Stimulated activated CD4-positive, alpha-beta T cell treated with anti-CD3 and anti-CD28 coated beads, Interleukin-12 subunit alpha, Interleukin-12 subunit beta, amount 100 ng/mL, for 4 hours (primary cell): ENCODE data around the gene SMARCAD1.
"Not testable (repeated sequence)": the region's sequence is repeated elsewhere in the genome, so short reads cannot be mapped to it uniquely, and the experiment has no call there.

Experiments used
- DNase-seq: peaks from one replicate; pipeline ENCODE4 v3.0.0-alpha.2; 2020

Gene SMARCAD1

DNA sequence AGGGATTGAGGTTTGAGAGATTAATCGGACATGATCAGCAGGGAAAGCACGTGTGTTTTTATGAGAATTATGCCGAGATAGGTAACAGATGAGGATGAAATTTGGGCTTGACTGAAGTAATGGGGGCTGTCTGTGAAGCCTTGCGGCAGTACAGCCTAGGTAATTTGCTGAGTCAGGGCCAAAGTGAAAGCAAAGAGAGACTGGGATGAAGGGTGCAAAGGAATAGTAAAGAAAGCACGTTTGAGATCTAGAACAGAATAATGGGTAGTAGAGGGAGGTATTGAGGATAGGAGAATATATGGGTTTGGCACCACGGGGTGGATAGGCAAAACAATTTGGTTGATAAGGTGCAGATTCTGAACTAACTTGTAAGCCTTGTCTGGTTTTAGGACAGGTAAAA lies 87.8 kb downstream of the SMARCAD1 start:
- not testable (repeated sequence) for DNase-seq

DNA sequence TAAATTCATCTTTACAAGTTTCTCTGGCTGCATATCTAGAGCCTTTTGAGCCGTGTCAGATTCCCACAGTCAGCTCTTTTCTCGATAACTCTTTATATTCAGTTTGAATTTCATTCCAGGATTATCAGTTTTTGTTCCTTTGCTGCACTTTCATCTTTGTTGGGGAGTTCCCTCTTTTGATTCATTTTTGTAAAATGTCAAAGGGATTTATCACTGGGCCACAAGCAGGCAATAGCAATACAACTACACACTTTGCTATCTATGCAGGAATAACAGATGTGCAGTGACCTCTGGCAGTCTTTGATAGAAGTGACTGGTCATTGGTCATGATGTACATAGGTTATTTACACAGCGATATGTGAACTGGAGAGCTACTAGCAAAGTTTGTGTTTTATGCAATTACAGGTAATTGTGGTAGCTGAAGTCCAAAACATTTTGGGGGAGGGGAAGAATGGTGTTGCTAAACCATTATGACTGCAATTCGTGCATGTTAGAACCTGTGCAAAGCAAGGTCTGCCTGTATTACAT lies 91.1 kb downstream of the SMARCAD1 start:
- no peak for DNase-seq

DNA sequence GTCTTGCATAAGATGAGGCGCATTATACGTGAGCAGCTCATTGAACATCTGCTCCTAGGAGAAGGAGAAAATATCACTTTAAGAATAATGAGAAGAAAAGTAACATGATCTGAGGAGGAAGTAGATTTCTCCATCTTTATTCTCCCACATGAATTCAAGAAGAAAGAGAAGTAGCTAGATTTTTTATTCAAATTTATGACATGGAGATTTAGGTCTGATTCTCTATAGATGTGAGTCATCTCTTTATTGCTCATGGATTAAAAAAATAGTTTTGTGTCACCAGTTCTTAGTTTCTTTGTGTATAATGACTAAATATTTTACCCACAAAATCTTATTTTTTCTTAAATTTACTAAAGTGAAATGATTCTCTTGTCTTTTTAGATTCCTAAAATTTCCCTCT lies 94.5 kb downstream of the SMARCAD1 start:
- no peak for DNase-seq

DNA sequence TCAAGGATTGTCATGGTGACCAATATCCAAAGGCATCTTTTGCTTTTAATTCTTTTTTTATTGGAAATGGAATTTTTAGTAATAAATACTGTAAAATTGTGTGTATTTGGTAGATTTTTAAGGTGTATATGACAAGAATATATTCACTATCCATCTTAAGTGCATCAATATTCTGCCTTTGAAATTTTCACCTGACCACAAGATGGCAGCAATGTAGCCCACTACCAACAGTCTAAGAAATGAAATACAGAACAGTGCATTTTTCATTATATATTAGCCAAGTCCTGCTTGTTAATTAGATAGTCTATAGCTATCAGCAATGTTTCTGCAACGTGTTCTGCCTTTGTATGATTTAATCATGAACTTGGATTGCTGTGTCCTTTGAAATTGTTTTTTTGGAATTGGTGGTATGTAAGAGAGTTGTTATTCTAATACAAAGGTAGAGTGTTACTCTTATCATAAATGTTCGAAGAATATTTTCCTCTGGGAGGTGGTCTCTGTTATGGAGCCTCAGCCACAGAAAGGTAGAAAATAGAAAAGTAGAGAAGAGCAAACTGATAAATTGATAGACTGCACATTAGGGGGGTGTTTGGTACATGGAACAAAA lies 96.8 kb downstream of the SMARCAD1 start:
- DNase-seq = no peak

DNA sequence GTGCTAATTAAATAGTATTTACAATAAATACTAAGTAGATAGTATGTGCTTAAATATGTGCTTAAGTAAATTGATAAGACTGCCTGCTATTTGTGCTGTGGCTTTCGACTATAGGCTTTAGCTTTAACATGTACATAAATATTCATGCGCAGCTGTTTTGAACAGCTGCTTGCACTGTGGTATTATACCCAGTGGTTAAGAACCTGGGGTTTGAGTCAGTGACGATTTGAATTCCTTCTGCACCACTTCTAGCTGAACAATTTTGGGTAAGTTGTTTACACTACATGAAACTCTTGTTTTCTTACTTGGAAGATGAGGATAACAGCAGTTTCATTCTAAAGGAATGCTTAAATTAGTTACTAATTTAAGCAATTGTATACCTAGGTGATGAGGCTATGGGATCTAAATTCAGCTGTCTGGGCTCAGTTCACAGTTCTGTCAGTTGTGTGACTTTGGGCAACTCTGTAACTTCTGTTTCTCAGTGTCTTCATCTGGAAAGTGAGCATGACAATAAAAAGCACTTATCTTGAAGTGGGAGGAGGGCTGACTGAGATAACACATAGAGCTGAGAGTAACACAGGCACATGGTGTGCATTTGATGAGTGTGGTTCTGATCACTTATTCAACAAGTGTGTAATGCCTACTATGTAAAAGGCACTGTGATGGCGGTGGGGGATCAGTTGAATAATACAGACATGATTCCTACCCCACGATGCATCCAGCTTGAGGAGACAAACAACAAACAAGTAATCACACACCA lies 98.0 kb downstream of the SMARCAD1 start:
- DNase-seq = no peak

DNA sequence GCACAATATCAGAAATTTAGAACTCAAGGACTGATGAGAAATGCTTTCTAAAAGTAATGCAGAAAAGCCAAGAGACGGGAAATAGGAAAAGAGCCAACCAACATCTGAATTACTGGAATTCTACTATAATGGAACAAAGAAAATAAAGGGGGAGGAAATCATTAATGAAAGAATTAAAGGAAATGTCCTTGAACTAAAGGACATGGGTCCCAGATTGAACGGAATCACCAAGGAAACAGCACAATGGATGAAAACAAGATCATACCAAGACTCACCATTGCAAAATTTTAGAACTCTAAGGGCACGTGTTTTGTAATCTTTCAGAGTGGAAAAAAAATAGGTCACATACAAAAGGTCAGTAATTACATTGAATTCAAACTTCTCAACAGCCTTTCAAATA lies 99.0 kb downstream of the SMARCAD1 start:
- no peak for DNase-seq

DNA sequence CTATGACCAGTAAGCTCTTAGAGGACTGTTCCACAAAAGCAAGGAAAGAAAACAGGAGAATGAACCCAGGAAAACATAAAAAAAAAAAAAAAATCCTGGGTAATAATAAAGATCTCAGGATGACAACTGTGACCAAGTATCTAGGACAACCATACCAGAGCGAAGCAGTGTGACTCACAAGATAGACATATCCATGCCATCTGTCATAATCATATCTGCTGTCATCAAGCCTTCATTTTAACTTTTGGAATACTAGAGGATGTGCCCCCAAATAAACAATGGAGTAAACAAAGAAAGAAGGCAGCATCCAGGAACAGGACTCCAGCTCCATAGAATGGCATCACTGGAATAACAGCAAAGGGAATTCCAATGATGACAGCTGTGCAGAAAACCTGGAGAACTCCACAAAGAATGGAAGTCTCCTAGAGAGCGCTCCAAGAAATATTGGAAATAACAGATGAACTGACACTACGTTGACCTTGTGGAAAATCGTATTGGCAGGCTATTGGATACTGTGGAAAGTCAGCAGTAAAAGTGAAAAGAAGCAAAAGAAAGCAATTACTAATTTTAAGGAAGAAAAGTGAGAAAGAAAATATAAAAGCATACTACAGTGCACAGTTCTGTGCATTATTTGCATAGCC lies 99.7 kb downstream of the SMARCAD1 start:
- no peak for DNase-seq

DNA sequence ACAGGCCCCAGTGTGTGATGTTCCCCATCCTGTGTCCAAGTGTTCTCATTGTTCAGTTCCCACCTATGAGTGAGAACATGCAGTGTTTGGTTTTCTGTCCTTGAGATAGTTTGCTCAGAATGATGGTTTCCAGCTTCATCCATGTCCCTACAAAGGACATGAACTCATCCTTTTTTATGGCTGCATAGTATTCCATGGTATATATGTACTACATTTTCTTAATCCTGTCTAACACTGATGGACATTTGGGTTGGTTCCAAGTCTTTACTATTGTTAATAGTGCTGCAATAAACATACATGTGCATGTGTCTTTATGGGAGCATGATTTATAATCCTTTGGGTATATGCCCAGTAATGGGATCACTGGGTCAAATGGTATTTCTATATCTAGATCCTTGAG lies 112.3 kb downstream of the SMARCAD1 start:
- not testable (repeated sequence) for DNase-seq

DNA sequence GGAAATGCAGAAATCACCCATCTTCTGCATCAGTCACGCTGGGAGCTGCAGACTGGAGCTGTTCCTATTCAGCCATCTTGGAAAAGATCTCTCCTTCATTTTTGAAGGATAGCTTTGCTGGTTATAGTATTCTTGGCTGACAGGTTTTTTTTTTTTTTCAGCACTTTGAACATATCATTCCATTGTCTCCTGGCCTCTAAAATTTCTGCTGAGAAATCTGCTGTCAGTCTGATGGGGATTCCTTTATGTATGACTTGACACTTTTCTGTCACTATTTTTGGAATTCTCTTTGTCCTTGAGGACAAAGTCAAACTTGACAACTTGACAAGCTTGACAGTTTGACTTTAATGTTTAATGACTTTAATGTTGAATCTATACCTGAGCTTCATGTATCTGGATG lies 118.2 kb downstream of the SMARCAD1 start:
- DNase-seq = no peak

DNA sequence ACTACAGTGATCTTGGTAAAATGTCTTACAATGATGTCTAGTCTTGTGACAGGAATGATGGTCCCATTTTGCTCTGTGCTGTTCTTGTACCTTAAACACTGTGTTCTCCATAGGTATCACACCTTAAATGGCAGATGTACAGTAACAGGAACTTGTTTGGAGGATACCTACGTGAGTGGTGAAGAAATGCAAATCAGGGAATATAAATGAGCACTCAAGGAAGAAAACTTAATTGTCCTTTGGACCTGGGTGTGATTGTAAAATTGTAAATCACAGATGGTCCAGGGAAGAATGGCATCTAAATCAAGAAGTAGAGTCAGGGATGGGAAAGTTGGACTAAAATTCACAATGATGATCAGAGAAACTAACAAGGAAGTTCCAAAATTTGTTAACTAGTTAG lies 122.3 kb downstream of the SMARCAD1 start:
- DNase-seq = no peak

DNA sequence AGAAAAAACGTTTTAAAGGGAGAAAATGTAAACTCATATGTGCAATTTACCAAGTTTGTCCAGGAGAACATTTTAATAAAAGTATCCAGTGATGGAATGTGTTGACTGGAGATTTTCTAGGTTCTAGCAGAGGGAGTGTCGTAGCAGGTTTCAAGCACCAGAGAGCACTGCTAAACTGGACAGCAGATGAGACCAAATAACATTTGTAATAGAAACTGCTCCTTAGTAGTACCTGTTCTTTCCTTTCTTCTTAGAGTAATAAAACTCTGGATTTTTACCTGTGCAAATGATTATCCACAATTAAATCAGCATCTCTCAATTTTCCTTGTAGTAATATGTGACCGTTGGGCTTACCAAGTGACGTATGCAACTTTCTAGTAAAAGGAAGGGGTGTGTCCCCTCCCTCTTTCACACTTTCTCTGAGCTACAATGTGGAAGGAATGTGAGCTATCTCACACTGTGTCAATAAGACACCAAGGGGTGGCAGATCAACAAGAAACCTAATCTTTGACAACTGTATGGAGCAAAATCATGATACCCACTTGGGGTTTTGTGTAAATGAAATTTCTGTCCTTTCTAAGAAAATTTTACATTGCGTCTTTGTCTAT lies 125.4 kb downstream of the SMARCAD1 start:
- no peak for DNase-seq

DNA sequence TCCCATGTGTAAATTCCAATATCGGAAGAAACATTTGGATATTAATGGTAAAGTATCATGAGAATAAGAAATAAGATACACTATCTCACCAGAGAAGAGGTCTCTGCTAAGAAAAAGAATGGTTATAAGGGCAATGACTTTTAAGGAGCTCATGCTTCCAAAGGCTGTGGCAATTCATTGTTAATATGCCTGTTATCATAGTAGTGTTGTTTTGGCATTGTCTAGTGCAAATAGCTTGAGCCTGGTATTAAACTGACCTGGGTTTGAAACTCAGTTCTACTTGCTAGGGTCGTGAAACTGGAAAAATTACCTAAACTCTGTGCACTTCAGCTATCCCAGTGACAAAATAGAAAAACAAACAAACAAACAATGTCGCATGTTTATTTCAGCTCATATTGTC lies 126.2 kb downstream of the SMARCAD1 start:
- no peak for DNase-seq

DNA sequence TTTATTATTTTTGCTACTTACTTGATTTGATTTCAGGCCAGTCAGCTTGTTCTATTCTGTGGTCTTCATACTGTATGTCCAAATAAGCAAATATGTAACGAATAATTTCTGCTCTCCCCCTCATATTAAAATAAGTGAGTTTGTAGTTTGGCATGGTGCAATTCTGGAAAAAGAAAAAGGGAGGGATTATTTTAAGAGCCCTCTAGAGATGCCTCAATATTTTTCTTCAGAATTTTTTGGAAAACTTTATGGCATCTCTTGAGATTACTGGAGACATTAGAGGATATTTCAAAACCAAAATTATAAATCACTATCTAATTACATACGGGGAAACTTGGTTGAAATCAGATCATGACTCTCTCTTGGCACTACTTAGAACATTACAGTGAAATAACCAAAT lies 126.8 kb downstream of the SMARCAD1 start:
- no peak for DNase-seq

DNA sequence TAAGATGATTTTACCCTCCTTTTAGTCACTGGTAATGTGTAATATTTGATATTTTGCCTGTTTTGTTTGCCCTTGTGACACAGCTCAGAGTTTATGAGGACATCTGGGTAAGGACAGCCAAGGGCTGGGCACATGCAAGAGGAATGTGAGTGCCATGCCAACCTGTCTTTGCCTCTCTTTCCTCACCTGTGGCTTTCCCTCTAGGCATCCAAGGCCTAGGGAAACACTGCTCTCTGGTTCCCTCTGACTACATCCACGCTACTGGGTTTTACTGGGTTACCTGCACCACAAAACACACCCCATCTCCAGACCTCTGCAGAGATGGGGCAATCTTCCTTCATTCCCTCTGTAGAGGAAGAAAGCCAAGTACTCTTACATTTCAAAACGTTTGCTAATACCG lies 127.3 kb downstream of the SMARCAD1 start:
- no peak for DNase-seq

DNA sequence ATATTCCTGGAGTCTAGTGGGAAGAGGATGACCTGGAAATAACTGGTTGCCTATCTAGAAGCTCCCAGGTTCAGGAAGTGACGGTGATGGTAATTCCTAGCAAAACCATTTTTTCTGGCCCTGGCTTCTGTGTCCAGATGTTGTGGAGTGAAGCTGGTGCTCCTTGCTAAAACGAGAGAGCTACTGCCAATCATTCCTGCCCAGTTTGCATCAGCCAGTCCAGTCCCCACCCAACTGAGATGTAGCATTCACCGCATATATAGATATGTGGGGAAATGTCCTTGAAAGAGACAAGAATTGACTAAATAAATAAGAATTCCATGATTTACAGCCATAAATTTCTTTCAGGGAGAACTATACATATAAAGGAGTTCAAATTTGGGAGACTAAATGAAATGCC lies 128.6 kb downstream of the SMARCAD1 start:
- DNase-seq = no peak

DNA sequence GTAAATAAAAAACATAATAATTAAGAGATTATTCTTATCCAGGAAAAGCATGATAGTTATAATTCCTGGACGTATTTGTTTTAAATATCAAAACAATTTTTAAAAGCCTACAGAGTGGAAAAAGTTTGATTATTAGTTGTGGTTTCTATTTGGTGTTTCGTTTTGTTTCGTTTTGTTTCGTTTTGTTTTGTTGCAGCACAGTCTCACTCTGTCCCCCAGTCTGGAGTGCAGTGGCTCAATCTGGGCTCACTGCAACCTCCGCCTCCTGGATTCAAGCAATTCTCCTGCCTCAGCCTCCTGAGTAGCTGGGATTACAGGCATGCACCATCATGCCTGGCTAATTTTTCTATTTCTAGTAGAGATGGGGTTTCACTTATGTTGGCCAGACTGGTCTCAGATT lies 129.1 kb downstream of the SMARCAD1 start:
- DNase-seq = not testable (repeated sequence)

DNA sequence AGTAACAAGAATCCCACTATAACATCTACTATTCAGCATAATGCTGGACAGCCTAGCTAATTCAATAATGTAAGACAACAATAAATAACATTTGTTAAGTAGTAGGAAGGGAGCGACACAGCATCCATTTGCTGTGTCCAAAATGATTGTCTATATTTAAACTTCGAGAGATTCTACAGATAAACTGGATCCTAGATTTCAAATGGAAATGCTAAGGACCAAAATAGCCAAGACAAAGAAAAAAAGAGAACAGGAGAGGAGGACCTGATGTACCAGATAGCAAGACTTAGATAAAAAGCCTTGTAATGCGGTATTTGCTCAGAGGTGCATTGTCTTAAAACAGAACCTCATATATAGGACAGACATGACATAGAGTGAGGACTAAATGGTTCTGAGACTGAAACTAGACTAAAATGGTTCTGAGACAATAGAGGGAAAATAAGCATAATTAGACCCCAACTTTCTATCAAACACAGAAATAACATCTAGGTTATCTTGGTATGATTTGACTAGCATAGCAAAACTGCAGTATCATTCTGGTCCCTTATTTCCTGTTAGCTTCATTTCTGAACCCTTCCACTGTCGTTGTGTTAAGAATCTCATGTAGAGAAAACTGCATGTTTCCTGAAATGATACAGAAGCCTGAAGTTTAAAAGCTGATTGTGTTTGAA lies 131.2 kb downstream of the SMARCAD1 start:
- DNase-seq = no peak

DNA sequence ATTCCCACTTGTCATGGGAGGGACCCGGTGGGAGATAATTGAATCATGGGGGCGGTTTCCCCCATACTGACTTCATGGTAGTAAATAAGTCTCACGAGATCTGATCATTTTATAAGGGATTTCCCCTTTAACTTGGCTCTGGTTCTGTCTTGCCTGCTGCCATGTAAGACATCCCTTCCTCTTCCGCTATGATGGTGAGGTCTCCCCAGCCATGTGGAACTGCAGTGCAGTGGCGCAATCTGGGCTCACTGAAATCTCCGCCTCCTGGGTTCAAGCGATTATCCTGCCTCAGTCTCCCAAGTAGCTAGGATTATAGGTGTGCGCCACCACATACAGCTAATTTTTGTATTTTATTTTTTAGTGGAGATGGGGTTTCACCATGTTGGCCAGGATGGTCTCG lies 132.1 kb downstream of the SMARCAD1 start:
- no peak for DNase-seq
